ENCODE data around the gene DNAJB8.

Gene DNAJB8

GRCh38 chr3:128452678-128453275, 13.9 kb downstream of the DNAJB8 start:
- TF ChIP-seq, protein P1, sequence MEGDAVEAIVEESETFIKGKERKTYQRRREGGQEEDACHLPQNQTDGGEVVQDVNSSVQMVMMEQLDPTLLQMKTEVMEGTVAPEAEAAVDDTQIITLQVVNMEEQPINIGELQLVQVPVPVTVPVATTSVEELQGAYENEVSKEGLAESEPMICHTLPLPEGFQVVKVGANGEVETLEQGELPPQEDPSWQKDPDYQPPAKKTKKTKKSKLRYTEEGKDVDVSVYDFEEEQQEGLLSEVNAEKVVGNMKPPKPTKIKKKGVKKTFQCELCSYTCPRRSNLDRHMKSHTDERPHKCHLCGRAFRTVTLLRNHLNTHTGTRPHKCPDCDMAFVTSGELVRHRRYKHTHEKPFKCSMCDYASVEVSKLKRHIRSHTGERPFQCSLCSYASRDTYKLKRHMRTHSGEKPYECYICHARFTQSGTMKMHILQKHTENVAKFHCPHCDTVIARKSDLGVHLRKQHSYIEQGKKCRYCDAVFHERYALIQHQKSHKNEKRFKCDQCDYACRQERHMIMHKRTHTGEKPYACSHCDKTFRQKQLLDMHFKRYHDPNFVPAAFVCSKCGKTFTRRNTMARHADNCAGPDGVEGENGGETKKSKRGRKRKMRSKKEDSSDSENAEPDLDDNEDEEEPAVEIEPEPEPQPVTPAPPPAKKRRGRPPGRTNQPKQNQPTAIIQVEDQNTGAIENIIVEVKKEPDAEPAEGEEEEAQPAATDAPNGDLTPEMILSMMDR (IDR thresholded peaks at IDR 0.05; ENCODE audit: low read depth, low read length) = no peak
- no peak overlapping the region for H3K4me3 ChIP-seq (ENCODE audit: low read depth, low read length)

GRCh38 chr3:128452120-128452519, 14.6 kb downstream of the DNAJB8 start:
- TF ChIP-seq, protein P1 (IDR thresholded peaks at IDR 0.05; ENCODE audit: low read depth, low read length) = no peak
- H3K4me3 ChIP-seq (ENCODE audit: low read depth, low read length) = no peak overlapping the region

DNA sequence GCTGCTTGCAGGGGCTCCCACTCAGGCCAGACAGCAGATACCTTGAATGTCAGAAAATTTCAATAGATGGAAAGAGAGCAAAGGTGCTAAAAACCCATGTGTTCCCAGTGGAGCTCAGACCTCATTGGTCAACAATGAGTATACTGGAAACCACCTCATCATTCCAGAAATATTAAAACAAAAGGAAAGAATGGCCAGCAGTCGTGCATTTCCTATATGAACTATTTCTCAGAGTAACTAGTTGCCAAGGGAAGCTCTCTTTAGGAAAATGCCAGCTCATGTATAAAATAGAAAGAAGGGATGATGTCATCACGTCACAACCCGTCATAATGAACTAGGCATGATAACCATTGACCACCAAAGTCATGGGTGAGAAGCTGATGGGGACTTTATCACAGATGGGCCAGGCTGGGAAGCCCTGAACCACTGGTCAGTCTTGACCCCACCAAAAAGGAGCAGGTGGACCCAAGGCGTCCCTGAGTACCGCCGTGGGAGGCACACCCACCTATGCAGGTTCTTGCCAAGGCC, 17.5 kb downstream of the DNAJB8 start:
- H3K4me3 ChIP-seq (ENCODE audit: low read depth, low read length) = no peak overlapping the region
- TF ChIP-seq, protein P1 (IDR thresholded peaks at IDR 0.05; ENCODE audit: low read depth, low read length) = no peak

DNA sequence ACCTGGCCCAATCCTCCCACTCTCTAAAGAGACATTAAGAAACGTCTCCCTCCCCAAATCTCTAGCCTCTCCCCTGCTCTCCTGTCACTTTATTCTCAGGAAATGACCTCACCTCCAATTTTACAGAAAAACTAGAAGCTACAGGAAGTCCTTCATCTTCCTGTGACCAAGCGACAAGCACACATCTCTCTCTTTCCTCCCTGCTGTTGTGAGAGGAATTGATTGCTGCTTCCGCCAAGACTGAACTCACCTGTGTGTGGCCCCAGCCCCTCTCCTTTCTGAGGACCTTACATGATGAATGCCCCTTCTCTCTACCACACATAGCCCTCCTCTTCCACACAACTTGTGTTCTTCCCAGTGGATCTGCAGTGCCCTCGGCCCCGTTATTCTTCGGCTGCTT, 18.2 kb downstream of the DNAJB8 start:
- TF ChIP-seq, protein P1 (IDR thresholded peaks at IDR 0.05; ENCODE audit: low read depth, low read length) = no peak
- no peak overlapping the region for H3K4me3 ChIP-seq (ENCODE audit: low read depth, low read length)

DNA sequence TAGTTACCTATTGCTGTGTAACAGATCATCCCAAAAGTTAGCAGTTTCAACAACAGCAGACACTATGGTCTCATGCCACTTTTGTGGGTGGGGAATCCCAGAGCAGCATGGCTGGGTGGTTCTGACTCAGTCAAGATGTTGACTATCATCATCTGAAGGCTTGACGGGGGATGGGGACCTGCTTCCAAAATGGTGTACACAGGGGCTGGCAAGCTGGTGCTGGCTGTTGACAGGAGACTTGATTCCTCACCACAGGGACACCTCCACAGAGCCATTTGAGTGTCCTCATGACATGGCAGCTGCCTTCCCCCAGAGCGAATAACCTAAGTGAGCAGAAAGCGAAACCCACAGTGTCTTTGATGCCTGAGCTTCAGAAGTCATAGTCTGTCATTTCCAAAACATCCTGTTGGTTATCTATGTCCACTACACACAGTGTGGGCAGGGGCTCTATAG, 19.1 kb downstream of the DNAJB8 start:
- TF ChIP-seq, protein P1 (IDR thresholded peaks at IDR 0.05; ENCODE audit: low read depth, low read length) = no peak
- no peak overlapping the region for H3K4me3 ChIP-seq (ENCODE audit: low read depth, low read length)

GRCh38 chr3:128446821-128447220, 19.9 kb downstream of the DNAJB8 start:
- no peak overlapping the region for H3K4me3 ChIP-seq (ENCODE audit: low read depth, low read length)

GRCh38 chr3:128445357-128445756, 21.3 kb downstream of the DNAJB8 start:
- H3K4me3 ChIP-seq (ENCODE audit: low read depth, low read length) = no peak overlapping the region
- TF ChIP-seq, protein P1 (IDR thresholded peaks at IDR 0.05; ENCODE audit: low read depth, low read length) = no peak

More at GRCh38 chr3:128446821-128447220, 19.9 kb downstream of the DNAJB8 start:
- TF ChIP-seq, protein P1 (IDR thresholded peaks at IDR 0.05; ENCODE audit: low read depth, low read length) = no peak
